Natural killer cell (primary cell): ENCODE measurements around the gene SPA17. TPM values are rescaled to one million over a fixed set of nuclear protein-coding genes. Genes with fewer than 3 reads are reported as not detected.

Source experiments
- ATAC-seq, 3 donors: fragments of 150-1000 bp in 2 of 3; fragments of 200-7000 bp in 1 of 3; cut with Tn5 transposase; 1 replicate in 1 of 3; 2 replicates in 2 of 3; pipeline ENCODE4 v1.10.0; 2021; ENCODE audit warnings: mild to moderate bottlenecking in 2 of 3, moderate library complexity in 2 of 3
- DNase-seq, 2 donors: peaks; one replicate each; pipeline versions ENCODE4 v3.0.0 to v3.0.0-alpha.2; 2013 to 2021; ENCODE audit warnings: mixed read lengths in 1 of 2
- H3K27ac ChIP-seq: one replicate; pipeline ENCODE4 v1.5.1; 2013; ENCODE audit warnings: mild to moderate bottlenecking, low read length
- H3K27me3 ChIP-seq: one replicate; pipeline ENCODE4 v1.6.1; 2013; ENCODE audit warnings: low read length; ENCODE audit not compliant: control insufficient read depth, insufficient read depth
- H3K36me3 ChIP-seq: one replicate; pipeline ENCODE4 v1.6.1; 2013; ENCODE audit warnings: low read length; ENCODE audit not compliant: control insufficient read depth, insufficient read depth
- H3K4me1 ChIP-seq: one replicate; pipeline ENCODE4 v1.6.1; 2013; ENCODE audit warnings: low read length; ENCODE audit not compliant: control insufficient read depth, insufficient read depth
- H3K4me3 ChIP-seq: one replicate; pipeline ENCODE4 v1.5.1; 2013; ENCODE audit warnings: low read length
- H3K9me3 ChIP-seq: one replicate; pipeline ENCODE4 v1.6.1; 2013; ENCODE audit warnings: low read length; ENCODE audit not compliant: control insufficient read depth, insufficient read depth
- H3K27ac Mint-ChIP-seq, 2 donors: one replicate each; pipeline ENCODE4 v1.8.0; 2022; ENCODE audit warnings: mild to moderate bottlenecking in 2 of 2, mixed read lengths in 2 of 2, moderate library complexity in 1 of 2
- H3K27me3 Mint-ChIP-seq, 2 donors: one replicate each; pipeline ENCODE4 v1.8.0; 2022; ENCODE audit warnings: low read depth in 2 of 2, mixed read lengths in 2 of 2
- H3K36me3 Mint-ChIP-seq: one replicate; pipeline ENCODE4 v1.8.0; 2022; ENCODE audit warnings: mixed read lengths
- H3K4me1 Mint-ChIP-seq, 2 donors: one replicate each; pipeline ENCODE4 v1.8.0; 2022; ENCODE audit warnings: mixed read lengths in 2 of 2
- H3K4me3 Mint-ChIP-seq: one replicate; pipeline ENCODE4 v1.8.0; 2022; ENCODE audit warnings: mild to moderate bottlenecking, moderate library complexity, mixed read lengths
- H3K9me3 Mint-ChIP-seq, 2 donors: one replicate each; pipeline ENCODE4 v1.8.0; 2022; ENCODE audit warnings: mixed read lengths in 2 of 2
- WGBS: methylation state at CpG from one replicate; pipeline ENCODE4 v1.1.7; 2013; ENCODE audit warnings: missing lambda C conversion rate; ENCODE audit not compliant: insufficient coverage; 5-methylcytosine and 5-hydroxymethylcytosine counted together
- intact Hi-C: fragments of 100-400 bp; cut with micrococcal nuclease; formaldehyde crosslinking; loops from one replicate; pipeline ENCODE4 v1.14.2; 2022
- total RNA-seq, 4 donors: library from RNA; stranded (reverse); fragments of 120-200 nt in 1 of 4; gene quantifications; one replicate each; pipeline versions ENCODE4 v1.2.3 to v1.2.4, GENCODE V29; 2013 to 2022
- TF ChIP-seq, protein P1 (sequence below): fragments of 200-600 bp; IDR thresholded peaks from one replicate; pipeline ENCODE4 v1.8.0; 2022; ENCODE audit warnings: antibody characterized with exemption

SPA17 gene
- total RNA-seq, 3 donors from 2014 or later (not counting 1 experiment from before 2014, with no cell fraction given), result 0.35 to 0.45 (median 0.35) TPM

DNA sequence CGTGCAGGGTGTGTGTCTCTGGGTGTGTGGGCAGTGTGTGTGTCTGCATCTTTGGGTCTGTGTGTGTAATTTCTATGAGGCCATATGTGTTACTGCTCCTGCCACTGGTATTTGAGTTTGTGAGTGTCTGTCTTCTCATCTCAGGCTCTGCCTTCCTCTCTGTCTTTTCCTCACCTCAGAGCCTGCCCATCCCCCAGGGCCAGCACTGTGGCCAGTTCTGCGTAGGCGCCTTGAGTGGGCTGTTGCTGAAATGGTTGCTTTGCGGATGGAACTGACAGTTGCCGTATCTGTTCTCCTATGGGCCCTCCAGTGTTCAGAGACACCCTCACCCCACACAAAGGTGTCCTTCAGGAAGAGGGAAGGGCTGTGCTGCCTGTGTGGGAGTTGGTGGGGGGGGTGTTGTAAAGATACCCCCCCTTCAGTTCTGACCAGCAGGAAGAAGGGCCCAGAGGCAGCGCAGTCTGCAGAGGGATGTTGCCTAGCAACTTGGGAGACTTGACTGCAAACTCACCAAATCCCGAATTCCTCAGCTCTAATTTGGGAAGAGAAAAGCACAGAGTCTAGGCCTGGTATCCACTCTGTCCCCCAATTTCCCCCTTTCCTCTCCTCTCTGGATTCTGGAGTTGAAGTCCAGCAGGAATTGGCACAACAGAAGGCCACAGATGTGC lies 64.1 kb downstream of the SPA17 start:
- TF ChIP-seq, protein P1, sequence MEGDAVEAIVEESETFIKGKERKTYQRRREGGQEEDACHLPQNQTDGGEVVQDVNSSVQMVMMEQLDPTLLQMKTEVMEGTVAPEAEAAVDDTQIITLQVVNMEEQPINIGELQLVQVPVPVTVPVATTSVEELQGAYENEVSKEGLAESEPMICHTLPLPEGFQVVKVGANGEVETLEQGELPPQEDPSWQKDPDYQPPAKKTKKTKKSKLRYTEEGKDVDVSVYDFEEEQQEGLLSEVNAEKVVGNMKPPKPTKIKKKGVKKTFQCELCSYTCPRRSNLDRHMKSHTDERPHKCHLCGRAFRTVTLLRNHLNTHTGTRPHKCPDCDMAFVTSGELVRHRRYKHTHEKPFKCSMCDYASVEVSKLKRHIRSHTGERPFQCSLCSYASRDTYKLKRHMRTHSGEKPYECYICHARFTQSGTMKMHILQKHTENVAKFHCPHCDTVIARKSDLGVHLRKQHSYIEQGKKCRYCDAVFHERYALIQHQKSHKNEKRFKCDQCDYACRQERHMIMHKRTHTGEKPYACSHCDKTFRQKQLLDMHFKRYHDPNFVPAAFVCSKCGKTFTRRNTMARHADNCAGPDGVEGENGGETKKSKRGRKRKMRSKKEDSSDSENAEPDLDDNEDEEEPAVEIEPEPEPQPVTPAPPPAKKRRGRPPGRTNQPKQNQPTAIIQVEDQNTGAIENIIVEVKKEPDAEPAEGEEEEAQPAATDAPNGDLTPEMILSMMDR, result no peak
- H3K4me3 Mint-ChIP-seq, result no peak overlapping the region
- no peak overlapping the region for H3K27ac Mint-ChIP-seq
- Histone ChIP-seq H3K4me1 (peaks cover 16% of the 10 kb centered on the region), H3K36me3 (no peaks in the 10 kb centered on the region), H3K27me3 (peaks cover 10% of the 10 kb centered on the region), H3K4me3 (no peak overlapping the region), H3K9me3 (no peaks in the 10 kb centered on the region), H3K27ac (no peak overlapping the region)
- ATAC-seq (no peak), DNase-seq (no peak)
- no peaks in the 10 kb centered on the region for H3K9me3 Mint-ChIP-seq
- peaks cover 7 to 21% of the 10 kb centered on the region in 2 donors for H3K4me1 Mint-ChIP-seq
- H3K27me3 Mint-ChIP-seq, result peaks cover 53 to 63% of the 10 kb centered on the region in 2 donors
- intact Hi-C loops, result no loop called here
- H3K36me3 Mint-ChIP-seq, result no peaks in the 10 kb centered on the region
- 84% methylated on average over 6 of the region's 7 CpGs for WGBS

- WGBS, result 90% methylated on average over 20 of the region's 21 CpGs
- peak overlapping the region; percentile 84 for H3K4me3 Mint-ChIP-seq
- H3K9me3 Mint-ChIP-seq, result no peaks in the 10 kb centered on the region
- H3K4me1 ChIP-seq, result peaks cover 16% of the 10 kb centered on the region
- H3K4me1 Mint-ChIP-seq, result peaks cover 7 to 21% of the 10 kb centered on the region in 2 donors
- intact Hi-C loops, result no loop called here
- H3K36me3 ChIP-seq, result no peaks in the 10 kb centered on the region
- no peak overlapping the region for H3K27ac ChIP-seq
- DNase-seq, result no peak
- H3K27me3 ChIP-seq, result peaks cover 10% of the 10 kb centered on the region
- TF ChIP-seq, protein P1, result no peak
- no peak overlapping the region for H3K4me3 ChIP-seq
- ATAC-seq, result no peak
- H3K36me3 Mint-ChIP-seq, result no peaks in the 10 kb centered on the region
- H3K9me3 ChIP-seq, result no peaks in the 10 kb centered on the region
- peak overlapping the region in 1 of 2 donors; percentile 44 for H3K27ac Mint-ChIP-seq
- H3K27me3 Mint-ChIP-seq, result peaks cover 56 to 58% of the 10 kb centered on the region in 2 donors
These were observed 65.2 kb downstream of the SPA17 start for GRCh38 chr11:124738713-124739478.

GRCh38 chr11:124739479-124740276 lies 66.0 kb downstream of the SPA17 start, which contains the start of gene NRGN:
TSS of gene NRGN (plus strand) at chr11:124739942. CDS start at chr11:124740085, 143 bp downstream.
- Histone ChIP-seq H3K27me3 (peaks cover 10% of the 10 kb centered on the region), H3K9me3 (no peaks in the 10 kb centered on the region), H3K36me3 (no peaks in the 10 kb centered on the region), H3K4me1 (peaks cover 16% of the 10 kb centered on the region), H3K4me3 (peak within 1 kb of the TSS; percentile 48), H3K27ac (no peak within 1 kb of the TSS)
- WGBS, result 3% methylated on average over 57 of the region's 59 CpGs
- H3K9me3 Mint-ChIP-seq, result no peaks in the 10 kb centered on the region
- H3K4me3 Mint-ChIP-seq, result peak within 1 kb of the TSS; percentile 84
- DNase-seq (peak; percentile 71 to 89), ATAC-seq (peak; percentile 91 to 96 (median 94))
- intact Hi-C loops, result no loop called here
- TF ChIP-seq, protein P1, result no peak
- H3K27ac Mint-ChIP-seq, result peak within 1 kb of the TSS in 1 of 2 donors; percentile 44
- H3K27me3 Mint-ChIP-seq, result peaks cover 50 to 57% of the 10 kb centered on the region in 2 donors
- peaks cover 7 to 21% of the 10 kb centered on the region in 2 donors for H3K4me1 Mint-ChIP-seq
- H3K36me3 Mint-ChIP-seq, result no peaks in the 10 kb centered on the region
